Measurements from ENCODE around the gene PCA3. TPM values are rescaled to one million over a fixed set of nuclear protein-coding genes. Genes with fewer than 3 reads are reported as not detected.

The PCA3 gene
- total RNA-seq (0.26 TPM), polyA plus RNA-seq (6.1 TPM)

DNA sequence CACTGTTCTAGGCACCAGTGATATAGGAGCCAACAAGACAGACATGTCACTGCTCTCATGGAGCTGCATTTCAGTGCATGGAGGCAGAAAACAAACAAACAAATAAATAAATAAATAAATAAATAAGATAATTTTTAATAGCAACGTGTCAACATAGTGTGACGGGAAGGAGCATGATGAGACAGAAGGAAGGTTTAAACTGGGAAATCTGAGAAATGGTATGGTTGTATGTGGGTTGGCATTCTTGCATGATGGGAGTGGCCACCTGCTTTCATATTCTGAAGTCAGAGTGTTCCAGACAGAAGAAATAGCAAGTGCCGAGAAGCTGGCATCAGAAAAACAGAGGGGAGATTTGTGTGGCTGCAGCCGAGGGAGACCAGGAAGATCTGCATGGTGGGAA is at the start of gene PCA3:
Gene PCA3 (plus strand): TSS at position 301 of the 400 bp plus-strand sequence.
- 94% methylated on average over 4 of the region's 4 CpGs for WGBS
- Histone ChIP-seq H3K27ac (ENCODE audit: low read depth) (no peak within 1 kb of the TSS), H3K36me3 (ENCODE audit: insufficient read depth) (no peaks in the 10 kb centered on the region), H3K4me1 (ENCODE audit: insufficient read depth) (no peaks in the 10 kb centered on the region), H3K4me3 (ENCODE audit: low read depth, low read length) (no peak within 1 kb of the TSS)
- DNase-seq (ENCODE audit: extremely low spot score) = no peak

DNA sequence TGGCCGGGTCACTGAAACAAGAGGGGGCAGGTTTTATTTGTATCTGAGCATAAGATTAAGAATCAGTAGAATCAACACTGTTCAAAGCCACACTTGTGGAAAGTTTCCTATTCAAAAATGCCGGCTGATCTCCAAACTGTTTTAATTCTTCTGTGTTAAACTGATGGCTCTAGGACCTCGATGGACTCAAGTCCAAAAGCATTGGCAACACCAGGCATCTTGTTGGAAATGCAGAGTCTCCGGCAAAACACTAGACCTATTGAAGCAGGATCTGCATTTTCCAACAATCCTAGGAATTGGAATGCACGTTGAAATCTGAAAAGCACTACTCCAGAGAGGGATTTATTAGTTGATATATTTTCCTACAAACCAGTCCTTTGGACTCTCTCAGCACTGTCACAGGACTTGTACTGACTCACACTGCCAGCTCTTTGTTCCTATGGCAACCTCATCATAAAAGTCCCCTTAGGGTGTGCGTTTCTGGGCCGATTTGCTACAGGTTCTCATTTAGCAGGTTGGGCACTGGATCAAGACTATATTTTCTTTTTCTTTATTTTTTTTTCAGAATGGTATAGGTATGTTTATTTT is 48.1 kb upstream of the PCA3 start:
- 50% methylated on average over 7 of the region's 7 CpGs for WGBS
- Histone ChIP-seq H3K4me1 (ENCODE audit: insufficient read depth) (no peaks in the 10 kb centered on the region), H3K4me3 (ENCODE audit: low read depth, low read length) (no peak overlapping the region), H3K36me3 (ENCODE audit: insufficient read depth) (no peaks in the 10 kb centered on the region), H3K27ac (ENCODE audit: low read depth) (no peak overlapping the region)
- DNase-seq (ENCODE audit: extremely low spot score) = no peak

DNA sequence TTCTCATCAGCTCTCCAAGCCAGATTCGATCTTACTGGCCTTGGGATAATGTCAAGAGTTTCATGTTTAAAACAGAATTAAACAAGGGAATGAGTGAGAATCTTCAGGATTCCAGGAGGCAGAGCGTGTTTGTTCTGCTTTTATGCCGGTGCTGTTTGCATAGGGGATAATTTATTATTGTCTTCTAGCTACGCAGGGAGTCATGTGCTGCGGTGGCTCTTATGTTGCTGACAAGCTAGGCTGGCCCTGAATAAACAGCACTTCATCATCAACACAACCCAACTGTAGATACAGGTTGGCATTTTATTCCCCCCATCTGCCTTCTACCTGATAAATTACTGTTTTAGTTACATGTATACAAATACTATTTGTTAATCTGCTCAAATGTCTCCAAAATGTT is 47.1 kb upstream of the PCA3 start:
- Histone ChIP-seq H3K27ac (ENCODE audit: low read depth) (no peak overlapping the region), H3K36me3 (ENCODE audit: insufficient read depth) (no peaks in the 10 kb centered on the region), H3K4me1 (ENCODE audit: insufficient read depth) (no peaks in the 10 kb centered on the region), H3K4me3 (ENCODE audit: low read depth, low read length) (no peak overlapping the region)
- DNase-seq (ENCODE audit: extremely low spot score) = no peak
- 50% methylated on average over 5 of the region's 5 CpGs for WGBS

DNA sequence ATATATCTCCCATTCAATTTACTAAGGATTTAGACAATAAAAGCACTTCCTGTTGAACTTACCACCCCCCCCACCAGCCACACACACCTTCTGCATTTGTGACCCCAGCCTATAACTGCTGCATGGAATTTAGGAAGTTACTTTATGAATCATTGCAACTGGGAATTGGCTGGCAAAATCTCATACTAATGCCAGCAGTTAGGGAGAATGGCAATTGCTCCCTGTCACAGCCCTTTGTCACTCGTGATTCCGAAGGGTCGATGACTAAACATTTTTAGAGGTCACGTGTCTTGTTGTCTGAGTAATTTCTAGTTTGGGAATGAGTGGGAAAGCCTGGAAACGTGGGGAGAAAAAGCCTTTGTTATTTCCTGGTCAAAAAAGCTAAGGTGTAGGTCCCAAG is 46.6 kb upstream of the PCA3 start:
- no peak for DNase-seq (ENCODE audit: extremely low spot score)
- no peak overlapping the region for H3K27ac ChIP-seq (ENCODE audit: low read depth)
- H3K36me3 ChIP-seq (ENCODE audit: insufficient read depth) = no peaks in the 10 kb centered on the region
- no peak overlapping the region for H3K4me3 ChIP-seq (ENCODE audit: low read depth, low read length)
- WGBS = 66% methylated on average over 5 of the region's 5 CpGs
- no peaks in the 10 kb centered on the region for H3K4me1 ChIP-seq (ENCODE audit: insufficient read depth)

DNA sequence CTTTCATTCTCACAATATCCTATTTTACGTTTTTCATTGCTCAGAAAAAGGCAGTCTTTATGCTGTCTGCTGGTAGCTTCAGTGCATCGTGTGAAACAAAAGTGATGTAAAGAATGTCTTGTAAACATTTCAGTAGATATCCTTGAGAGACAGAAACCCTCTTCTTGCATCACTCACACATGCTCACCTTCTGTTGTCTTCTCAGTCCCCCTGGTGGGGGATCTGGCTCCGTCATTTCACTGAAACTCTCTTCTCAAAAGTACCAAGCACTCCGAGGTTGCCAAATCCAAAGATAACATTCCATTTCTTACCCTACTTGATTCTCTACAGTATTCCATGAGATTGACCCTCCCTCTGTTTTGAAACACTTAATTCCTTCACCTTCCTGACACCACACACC is 46.1 kb upstream of the PCA3 start:
- Histone ChIP-seq H3K36me3 (ENCODE audit: insufficient read depth) (no peaks in the 10 kb centered on the region), H3K4me3 (ENCODE audit: low read depth, low read length) (no peak overlapping the region), H3K27ac (ENCODE audit: low read depth) (no peak overlapping the region), H3K4me1 (ENCODE audit: insufficient read depth) (no peaks in the 10 kb centered on the region)
- DNase-seq (ENCODE audit: extremely low spot score) = no peak
- WGBS = 69% methylated on average over 4 of the region's 4 CpGs

GRCh38 chr9:76720245-76720644 is 44.0 kb upstream of the PCA3 start:
- DNase-seq (ENCODE audit: extremely low spot score) = no peak
- H3K4me1 ChIP-seq (ENCODE audit: insufficient read depth) = no peaks in the 10 kb centered on the region
- no peak overlapping the region for H3K27ac ChIP-seq (ENCODE audit: low read depth)
- no peaks in the 10 kb centered on the region for H3K36me3 ChIP-seq (ENCODE audit: insufficient read depth)
- 67% methylated on average over 3 of the region's 3 CpGs for WGBS
- no peak overlapping the region for H3K4me3 ChIP-seq (ENCODE audit: low read depth, low read length)

DNA sequence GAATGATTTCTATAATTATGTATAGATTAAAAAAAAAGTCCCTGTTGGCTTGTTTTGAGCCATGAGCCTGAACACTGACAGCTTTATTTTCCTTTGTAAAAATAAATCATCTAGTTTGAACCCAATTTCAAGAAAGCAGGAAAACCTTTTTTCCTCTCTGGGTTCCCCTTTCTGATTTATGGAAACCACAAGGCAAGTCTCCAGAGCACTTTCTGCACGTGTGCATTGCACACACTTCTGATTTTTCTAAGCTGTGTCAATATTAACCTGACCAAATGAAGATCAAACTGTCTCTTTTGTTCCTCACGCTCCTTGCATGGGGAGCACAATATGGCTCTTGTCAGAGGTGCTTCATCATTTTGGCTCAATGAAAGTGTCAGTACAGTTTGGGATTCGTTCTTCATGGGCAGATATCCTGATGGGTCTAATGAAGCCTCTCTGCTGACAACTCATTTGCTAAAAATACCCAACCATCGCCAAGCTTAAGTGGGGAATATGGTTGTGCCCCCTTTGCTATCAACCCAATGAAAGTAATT is 39.2 kb upstream of the PCA3 start:
- 46% methylated on average over 4 of the region's 4 CpGs for WGBS
- Histone ChIP-seq H3K27ac (ENCODE audit: low read depth) (no peak overlapping the region), H3K36me3 (ENCODE audit: insufficient read depth) (no peaks in the 10 kb centered on the region), H3K4me1 (ENCODE audit: insufficient read depth) (no peaks in the 10 kb centered on the region), H3K4me3 (ENCODE audit: low read depth, low read length) (no peak overlapping the region)
- no peak for DNase-seq (ENCODE audit: extremely low spot score)

- WGBS = 56% methylated on average over 6 of the region's 6 CpGs
- H3K27ac ChIP-seq (ENCODE audit: low read depth) = no peak overlapping the region
- no peak overlapping the region for H3K4me3 ChIP-seq (ENCODE audit: low read depth, low read length)
- no peaks in the 10 kb centered on the region for H3K36me3 ChIP-seq (ENCODE audit: insufficient read depth)
- H3K4me1 ChIP-seq (ENCODE audit: insufficient read depth) = no peaks in the 10 kb centered on the region
- DNase-seq (ENCODE audit: extremely low spot score) = no peak
Observed at GRCh38 chr9:76725885-76726284, 38.4 kb upstream of the PCA3 start.

DNA sequence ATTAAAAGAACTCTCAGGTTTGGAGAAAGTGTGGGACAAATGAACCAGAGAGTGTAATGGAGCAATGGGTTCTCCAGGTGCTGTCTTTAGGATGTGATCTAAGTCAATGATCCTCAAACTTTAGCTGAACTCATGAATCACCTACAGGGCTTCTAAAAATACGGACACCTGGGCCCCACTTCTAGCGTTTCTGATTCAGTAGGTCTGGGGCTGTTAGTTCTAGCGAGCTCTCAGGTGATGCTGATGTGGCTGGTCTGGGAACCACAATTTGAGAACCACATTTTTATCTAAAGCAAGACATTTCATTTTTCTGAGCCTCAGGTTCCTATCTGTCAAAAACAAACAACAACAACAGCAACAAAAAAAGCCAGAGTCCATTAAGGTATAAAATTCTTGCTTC is 35.1 kb upstream of the PCA3 start:
- Histone ChIP-seq H3K4me3 (ENCODE audit: low read depth, low read length) (no peak overlapping the region), H3K4me1 (ENCODE audit: insufficient read depth) (no peaks in the 10 kb centered on the region), H3K27ac (ENCODE audit: low read depth) (no peak overlapping the region), H3K36me3 (ENCODE audit: insufficient read depth) (no peaks in the 10 kb centered on the region)
- no peak for DNase-seq (ENCODE audit: extremely low spot score)
- WGBS = 87% methylated on average over 3 of the region's 3 CpGs

DNA sequence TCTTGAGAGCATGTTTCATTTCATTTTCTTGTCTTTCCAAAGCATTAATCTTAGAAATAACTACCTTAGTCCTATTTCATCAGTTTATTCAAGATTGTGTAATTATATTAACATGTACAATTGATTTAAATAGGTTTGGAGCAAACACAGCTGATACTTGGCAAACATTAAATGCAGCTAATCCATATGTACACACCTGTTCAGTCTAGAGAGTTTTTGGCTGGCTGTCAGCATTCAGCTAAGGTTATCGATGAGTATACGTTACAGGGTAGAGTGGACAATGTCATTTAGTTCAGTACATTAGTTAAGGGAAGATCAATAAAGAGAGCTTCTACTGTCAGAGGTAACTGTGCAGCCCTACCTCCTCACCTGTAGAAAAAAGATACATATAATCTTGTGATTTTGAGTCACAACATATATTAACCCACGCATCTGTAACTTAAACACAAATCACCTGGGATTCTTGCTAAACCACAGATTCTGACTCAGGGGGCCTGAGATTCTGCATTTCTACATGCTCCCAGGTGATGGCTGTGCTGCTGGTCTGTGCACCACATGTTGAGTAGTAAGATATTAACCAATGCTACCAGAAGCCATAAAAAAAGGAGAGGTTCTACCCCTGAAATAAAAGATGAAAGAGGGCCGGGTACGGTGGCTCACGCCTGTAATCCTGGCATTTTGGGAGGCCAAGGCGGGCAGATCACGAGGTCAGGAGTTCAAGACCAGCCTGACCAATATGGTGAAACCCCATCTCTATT is 34.1 kb upstream of the PCA3 start:
- no peaks in the 10 kb centered on the region for H3K36me3 ChIP-seq (ENCODE audit: insufficient read depth)
- 88% methylated on average over 8 of the region's 8 CpGs for WGBS

GRCh38 chr9:76730801-76731200 is 33.4 kb upstream of the PCA3 start:
- Histone ChIP-seq H3K36me3 (ENCODE audit: insufficient read depth) (no peaks in the 10 kb centered on the region), H3K4me3 (ENCODE audit: low read depth, low read length) (no peak overlapping the region), H3K27ac (ENCODE audit: low read depth) (no peak overlapping the region), H3K4me1 (ENCODE audit: insufficient read depth) (no peaks in the 10 kb centered on the region)
- DNase-seq (ENCODE audit: extremely low spot score) = no peak
- 94% methylated on average over 6 of the region's 6 CpGs for WGBS

More for the DNA sequence above, 34.1 kb upstream of the PCA3 start:
- Histone ChIP-seq H3K4me3 (ENCODE audit: low read depth, low read length) (no peak overlapping the region), H3K27ac (ENCODE audit: low read depth) (no peak overlapping the region), H3K4me1 (ENCODE audit: insufficient read depth) (no peaks in the 10 kb centered on the region)
- DNase-seq (ENCODE audit: extremely low spot score) = no peak

DNA sequence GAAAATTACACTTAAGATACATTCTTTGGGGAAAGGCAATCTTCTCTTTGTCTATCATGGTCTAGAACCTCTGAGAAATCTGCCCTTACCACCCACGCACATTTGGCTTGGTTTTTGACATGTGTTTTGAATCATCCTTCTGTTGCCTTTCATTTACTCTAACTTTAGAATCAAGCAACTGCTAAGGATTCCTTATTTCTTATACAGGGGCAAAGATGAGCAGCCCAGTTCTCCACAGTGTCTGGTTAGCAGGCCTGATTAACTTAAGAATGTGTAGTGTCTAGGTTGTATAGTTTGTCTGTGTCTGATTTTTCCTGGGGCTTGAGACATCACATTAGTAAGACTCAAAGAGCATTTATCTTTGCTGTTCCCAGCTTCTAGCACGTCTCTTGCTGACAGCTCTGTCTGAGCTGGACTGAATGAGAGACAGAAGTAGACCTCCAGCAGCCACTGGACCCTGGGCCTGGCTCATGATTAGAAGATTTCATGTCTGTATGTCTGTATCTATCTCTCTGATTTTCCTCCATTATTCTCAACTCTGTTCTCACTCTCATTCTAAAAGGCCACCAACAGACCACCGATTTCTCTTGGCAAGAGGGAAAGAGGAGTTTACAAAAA is 31.8 kb upstream of the PCA3 start:
- no peaks in the 10 kb centered on the region for H3K4me1 ChIP-seq (ENCODE audit: insufficient read depth)
- H3K4me3 ChIP-seq (ENCODE audit: low read depth, low read length) = no peak overlapping the region
- no peak for DNase-seq (ENCODE audit: extremely low spot score)
- no peak overlapping the region for H3K27ac ChIP-seq (ENCODE audit: low read depth)
- WGBS = 44% methylated on average over 3 of the region's 3 CpGs
- no peaks in the 10 kb centered on the region for H3K36me3 ChIP-seq (ENCODE audit: insufficient read depth)

DNA sequence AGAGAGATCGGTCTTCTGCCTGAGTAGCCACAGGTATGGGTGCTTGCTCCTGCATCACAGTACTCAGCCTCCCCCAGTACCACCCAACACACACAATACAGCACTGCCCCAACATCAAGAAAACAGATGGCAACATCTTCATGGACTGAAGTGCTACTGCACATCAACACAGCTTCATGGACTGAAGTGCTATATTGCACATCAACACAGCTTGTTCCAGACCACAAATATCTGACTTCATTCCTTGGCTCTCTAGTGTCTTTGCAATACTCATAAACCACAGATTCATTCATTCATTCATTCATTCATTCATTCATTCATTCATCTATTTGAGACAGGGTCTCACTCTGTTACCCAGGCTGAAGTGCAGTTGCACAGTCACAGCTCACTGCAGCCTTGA is 31.1 kb upstream of the PCA3 start:
- 93% methylated on average over 1 of the region's 1 CpG for WGBS
- no peaks in the 10 kb centered on the region for H3K36me3 ChIP-seq (ENCODE audit: insufficient read depth)
- H3K4me1 ChIP-seq (ENCODE audit: insufficient read depth) = no peaks in the 10 kb centered on the region
- no peak for DNase-seq (ENCODE audit: extremely low spot score)
- H3K27ac ChIP-seq (ENCODE audit: low read depth) = no peak overlapping the region
- no peak overlapping the region for H3K4me3 ChIP-seq (ENCODE audit: low read depth, low read length)

GRCh38 chr9:76734716-76735115 is 29.5 kb upstream of the PCA3 start:
- no peak overlapping the region for H3K4me3 ChIP-seq (ENCODE audit: low read depth, low read length)
- WGBS = 90% methylated on average over 3 of the region's 3 CpGs
- H3K27ac ChIP-seq (ENCODE audit: low read depth) = no peak overlapping the region
- H3K4me1 ChIP-seq (ENCODE audit: insufficient read depth) = no peaks in the 10 kb centered on the region
- peaks cover 2% of the 10 kb centered on the region for H3K36me3 ChIP-seq (ENCODE audit: insufficient read depth)
- DNase-seq (ENCODE audit: extremely low spot score) = no peak
